ENCODE measurements around the gene SSBP1. TPM values are rescaled to one million over a fixed set of nuclear protein-coding genes. Genes with fewer than 3 reads are reported as not detected.

The SSBP1 gene
- total and polyA plus RNA-seq, 4 donors: 68.0 to 147 (median 80.1) TPM

GRCh38 chr7:141722529-141722928, 15.6 kb upstream of the SSBP1 start:
- H3K9me3 ChIP-seq (ENCODE audit: control insufficient read depth in 4 of 4, low read length in 3 of 4): no peaks in the 10 kb centered on the region
- H3K27me3 ChIP-seq (ENCODE audit: control insufficient read depth in 4 of 4, insufficient read depth in 4 of 4, low read length in 3 of 4): no peaks in the 10 kb centered on the region
- no peaks in the 10 kb centered on the region for H3K36me3 ChIP-seq (ENCODE audit: control insufficient read depth in 4 of 4, insufficient read depth in 3 of 4, low read depth in 1 of 4, low read length in 3 of 4)
- no peaks in the 10 kb centered on the region for H3K4me1 ChIP-seq (ENCODE audit: control insufficient read depth in 4 of 4, insufficient read depth in 4 of 4, low read length in 3 of 4)
- TF ChIP-seq YY1 (IDR thresholded peaks at IDR 0.05) (no peak), HNF4A (conservative IDR thresholded peaks at IDR 0.05) (no peak), FOXA2 (IDR thresholded peaks at IDR 0.05) (no peak)
- 61% methylated on average over 2 of the region's 2 CpGs for WGBS
- no peak overlapping the region for H3K9ac ChIP-seq (ENCODE audit: low read depth in 1 of 2, low read length in 2 of 2)
- H3K27ac ChIP-seq (ENCODE audit: low read depth in 1 of 2, low read length in 2 of 2): no peak overlapping the region
- DNase-seq (ENCODE audit: low spot score): no peak
- no peak overlapping the region for H3K4me3 ChIP-seq (ENCODE audit: low read depth in 1 of 3, low read length in 3 of 3)

- H3K27me3 ChIP-seq (ENCODE audit: control insufficient read depth in 4 of 4, insufficient read depth in 4 of 4, low read length in 3 of 4): no peaks in the 10 kb centered on the region
- WGBS: 91% methylated on average over 1 of the region's 1 CpG
- no peak for DNase-seq (ENCODE audit: low spot score)
- TF ChIP-seq NR2F2 (IDR thresholded peaks at IDR 0.05) (no peak), HNF4G (IDR thresholded peaks at IDR 0.05) (no peak), JUND (IDR thresholded peaks at IDR 0.05) (no peak), SP1 (IDR thresholded peaks at IDR 0.05) (no peak), EGR1 (IDR thresholded peaks at IDR 0.05; ENCODE audit: low read depth in 2 of 2) (no peak), RXRA (IDR thresholded peaks at IDR 0.05) (no peak)
- H3K27ac ChIP-seq (ENCODE audit: low read depth in 1 of 2, low read length in 2 of 2): no peak overlapping the region
- H3K9ac ChIP-seq (ENCODE audit: low read depth in 1 of 2, low read length in 2 of 2): no peak overlapping the region
- H3K36me3 ChIP-seq (ENCODE audit: control insufficient read depth in 4 of 4, insufficient read depth in 3 of 4, low read depth in 1 of 4, low read length in 3 of 4): no peaks in the 10 kb centered on the region
- no peaks in the 10 kb centered on the region for H3K4me1 ChIP-seq (ENCODE audit: control insufficient read depth in 4 of 4, insufficient read depth in 4 of 4, low read length in 3 of 4)
- no peak overlapping the region for H3K4me3 ChIP-seq (ENCODE audit: low read depth in 1 of 3, low read length in 3 of 3)
- H3K9me3 ChIP-seq (ENCODE audit: control insufficient read depth in 4 of 4, low read length in 3 of 4): no peaks in the 10 kb centered on the region
Observed at GRCh38 chr7:141729020-141729419, 9.1 kb upstream of the SSBP1 start.

GRCh38 chr7:141731476-141732149, 6.5 kb upstream of the SSBP1 start:
- TF ChIP-seq FOXA2 (IDR thresholded peaks at IDR 0.05) (no peak), CTCF (IDR thresholded peaks at IDR 0.05; ENCODE audit: low read depth, low read length, missing input control) (no peak), ZBTB33 (IDR thresholded peaks at IDR 0.05) (no peak), GABPA (IDR thresholded peaks at IDR 0.05 in 1 of 2, conservative IDR thresholded peaks at IDR 0.05 in 1 of 2) (no peak), TAF1 (conservative IDR thresholded peaks at IDR 0.05) (no peak)
- Histone ChIP-seq H3K36me3 (ENCODE audit: control insufficient read depth in 4 of 4, insufficient read depth in 3 of 4, low read depth in 1 of 4, low read length in 3 of 4) (no peaks in the 10 kb centered on the region), H3K4me1 (ENCODE audit: control insufficient read depth in 4 of 4, insufficient read depth in 4 of 4, low read length in 3 of 4) (no peaks in the 10 kb centered on the region), H3K27me3 (ENCODE audit: control insufficient read depth in 4 of 4, insufficient read depth in 4 of 4, low read length in 3 of 4) (no peaks in the 10 kb centered on the region), H3K27ac (ENCODE audit: low read depth in 1 of 2, low read length in 2 of 2) (no peak overlapping the region), H3K9ac (ENCODE audit: low read depth in 1 of 2, low read length in 2 of 2) (no peak overlapping the region), H3K9me3 (ENCODE audit: control insufficient read depth in 4 of 4, low read length in 3 of 4) (no peaks in the 10 kb centered on the region), H3K4me3 (ENCODE audit: low read depth in 1 of 3, low read length in 3 of 3) (no peak overlapping the region)
- no peak for DNase-seq (ENCODE audit: low spot score)
- 83% methylated on average over 21 of the region's 24 CpGs for WGBS

Data from liver (tissue), 9 donors.